Measurements from ENCODE around the gene VEPH1. TPM values are rescaled to one million over a fixed set of nuclear protein-coding genes. Genes with fewer than 3 reads are reported as not detected.

Gene VEPH1
- total RNA-seq, 1 experiment from 2014 or later: 35.1 TPM

DNA sequence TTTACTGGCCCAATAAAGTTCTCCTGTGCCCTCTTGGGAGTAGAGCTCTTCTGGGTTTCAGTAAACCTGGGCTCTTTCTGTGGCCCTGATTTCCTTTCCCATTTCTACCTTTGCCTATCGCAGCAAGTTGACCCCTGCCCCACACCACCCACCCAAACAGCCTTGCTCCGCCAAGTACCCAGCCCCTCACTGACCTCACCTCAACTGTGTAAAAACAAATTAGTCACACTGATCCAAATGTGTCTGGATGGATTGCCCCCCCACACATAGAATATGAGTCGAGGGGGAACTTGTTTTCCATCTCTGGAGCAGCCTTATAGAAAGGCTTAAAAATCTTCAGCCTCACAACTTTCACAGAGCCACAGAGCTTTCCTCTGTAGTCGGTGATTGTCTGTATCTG, 28.6 kb upstream of the VEPH1 start:
- intact Hi-C loops (cut with micrococcal nuclease; ENCODE audit: unreplicated experiment): loop anchor here (1.0 to 10.0 kb wide), 11 partner anchors 41 to 1001 kb away; no protein-coding TSS in a partner anchor
- DNase-seq: no peak
- H3K36me3 Mint-ChIP-seq (ENCODE audit: insufficient read depth, unreplicated experiment): no peaks in the 10 kb centered on the region
- H3K27me3 Mint-ChIP-seq (ENCODE audit: unreplicated experiment): no peaks in the 10 kb centered on the region
- BruUV-seq (replicated peaks): no TSS peak
- no peaks in the 10 kb centered on the region for H3K9me3 Mint-ChIP-seq (ENCODE audit: low read depth, unreplicated experiment)
- CTCF ChIA-PET: interaction anchor here (0.9 to 3.0 kb wide), 13 partner anchors 9 to 327 kb away, joined by 3 to 81 read pairs (median 7); partner anchors contain the start of gene VEPH1
- peaks cover 6% of the 10 kb centered on the region for H3K4me1 Mint-ChIP-seq (ENCODE audit: low read depth, unreplicated experiment)
- no peak overlapping the region for H3K4me3 Mint-ChIP-seq (ENCODE audit: low read depth, unreplicated experiment)
- no peak overlapping the region for H3K27ac Mint-ChIP-seq (ENCODE audit: unreplicated experiment)
- TF ChIP-seq, protein P1, sequence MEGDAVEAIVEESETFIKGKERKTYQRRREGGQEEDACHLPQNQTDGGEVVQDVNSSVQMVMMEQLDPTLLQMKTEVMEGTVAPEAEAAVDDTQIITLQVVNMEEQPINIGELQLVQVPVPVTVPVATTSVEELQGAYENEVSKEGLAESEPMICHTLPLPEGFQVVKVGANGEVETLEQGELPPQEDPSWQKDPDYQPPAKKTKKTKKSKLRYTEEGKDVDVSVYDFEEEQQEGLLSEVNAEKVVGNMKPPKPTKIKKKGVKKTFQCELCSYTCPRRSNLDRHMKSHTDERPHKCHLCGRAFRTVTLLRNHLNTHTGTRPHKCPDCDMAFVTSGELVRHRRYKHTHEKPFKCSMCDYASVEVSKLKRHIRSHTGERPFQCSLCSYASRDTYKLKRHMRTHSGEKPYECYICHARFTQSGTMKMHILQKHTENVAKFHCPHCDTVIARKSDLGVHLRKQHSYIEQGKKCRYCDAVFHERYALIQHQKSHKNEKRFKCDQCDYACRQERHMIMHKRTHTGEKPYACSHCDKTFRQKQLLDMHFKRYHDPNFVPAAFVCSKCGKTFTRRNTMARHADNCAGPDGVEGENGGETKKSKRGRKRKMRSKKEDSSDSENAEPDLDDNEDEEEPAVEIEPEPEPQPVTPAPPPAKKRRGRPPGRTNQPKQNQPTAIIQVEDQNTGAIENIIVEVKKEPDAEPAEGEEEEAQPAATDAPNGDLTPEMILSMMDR (IDR thresholded peaks at IDR 0.05; ENCODE audit: unreplicated experiment): no peak

DNA sequence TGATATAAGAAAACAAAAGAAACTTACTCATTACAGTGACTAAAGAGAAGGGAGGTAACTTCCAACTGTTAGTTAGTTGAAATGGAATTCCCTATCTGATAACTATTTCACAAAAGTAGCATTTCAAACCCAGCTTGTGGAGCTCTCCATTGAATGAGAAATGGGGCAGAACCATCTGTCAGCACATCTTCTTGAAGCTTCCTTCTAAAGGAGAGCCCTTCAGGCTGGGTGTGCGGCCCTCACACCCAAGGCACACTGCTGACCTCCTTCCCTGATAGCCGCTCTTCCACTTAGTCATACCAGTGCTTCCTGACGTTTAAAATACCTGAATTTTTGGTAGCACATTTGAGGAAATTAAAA, 28.1 kb upstream of the VEPH1 start:
- no TSS peak for BruUV-seq (replicated peaks)
- H3K4me1 Mint-ChIP-seq (ENCODE audit: low read depth, unreplicated experiment): peaks cover 7% of the 10 kb centered on the region
- no peaks in the 10 kb centered on the region for H3K9me3 Mint-ChIP-seq (ENCODE audit: low read depth, unreplicated experiment)
- H3K4me3 Mint-ChIP-seq (ENCODE audit: low read depth, unreplicated experiment): no peak overlapping the region
- no peak overlapping the region for H3K27ac Mint-ChIP-seq (ENCODE audit: unreplicated experiment)
- CTCF ChIA-PET: interaction anchor here (1.8 to 3.0 kb wide), 6 partner anchors 13 to 87 kb away, joined by 11 to 81 read pairs (median 21); partner anchors contain the start of gene VEPH1
- no peaks in the 10 kb centered on the region for H3K36me3 Mint-ChIP-seq (ENCODE audit: insufficient read depth, unreplicated experiment)
- intact Hi-C loops (cut with micrococcal nuclease; ENCODE audit: unreplicated experiment): loop anchor here (5.0 to 10.0 kb wide), 7 partner anchors 166 to 784 kb away; no protein-coding TSS in a partner anchor
- no peak for DNase-seq
- TF ChIP-seq, protein P1 (IDR thresholded peaks at IDR 0.05; ENCODE audit: unreplicated experiment): no peak
- H3K27me3 Mint-ChIP-seq (ENCODE audit: unreplicated experiment): no peaks in the 10 kb centered on the region

DNA sequence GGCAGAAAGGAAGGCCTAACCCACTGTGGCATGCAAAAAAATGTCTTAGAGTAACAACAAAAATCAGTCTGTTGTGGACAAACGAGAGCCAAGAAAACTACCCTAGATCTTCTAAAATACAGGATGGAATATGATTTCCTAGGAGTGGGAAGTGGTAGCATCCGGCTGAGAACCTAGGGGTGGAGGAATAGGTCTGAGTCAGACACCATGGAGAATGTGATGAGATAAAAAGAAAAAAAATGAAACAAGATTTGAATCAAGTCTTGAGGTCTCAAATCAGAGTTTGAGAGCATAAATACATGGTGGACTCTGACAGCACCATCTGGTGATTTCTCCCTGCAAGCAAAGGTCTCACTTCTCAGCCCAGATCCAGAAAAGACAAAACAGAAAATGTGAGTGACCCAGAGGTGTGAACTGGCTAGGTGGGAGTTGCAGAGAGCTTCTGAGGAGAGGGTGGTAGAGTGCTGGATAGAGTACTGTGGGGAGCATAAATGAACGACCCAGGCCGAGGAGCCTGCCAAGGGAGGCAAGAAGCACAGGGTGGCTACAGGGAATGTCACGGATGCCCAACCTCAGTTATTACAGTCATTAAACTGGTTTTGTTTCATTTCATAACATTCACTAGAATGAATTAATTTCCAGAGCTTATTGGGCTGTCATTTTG, 27.6 kb upstream of the VEPH1 start:
- no peak overlapping the region for H3K27ac Mint-ChIP-seq (ENCODE audit: unreplicated experiment)
- H3K4me1 Mint-ChIP-seq (ENCODE audit: low read depth, unreplicated experiment): peaks cover 7% of the 10 kb centered on the region
- CTCF ChIA-PET: interaction anchor here (2.9 to 3.0 kb wide), 2 partner anchors 13 to 43 kb away, joined by 27 to 81 read pairs; no protein-coding TSS in a partner anchor
- no peaks in the 10 kb centered on the region for H3K27me3 Mint-ChIP-seq (ENCODE audit: unreplicated experiment)
- BruUV-seq (replicated peaks): no TSS peak
- no peak for DNase-seq
- no peaks in the 10 kb centered on the region for H3K36me3 Mint-ChIP-seq (ENCODE audit: insufficient read depth, unreplicated experiment)
- intact Hi-C loops (cut with micrococcal nuclease; ENCODE audit: unreplicated experiment): loop anchor here (5.0 to 10.0 kb wide), 7 partner anchors 167 to 784 kb away; no protein-coding TSS in a partner anchor
- no peaks in the 10 kb centered on the region for H3K9me3 Mint-ChIP-seq (ENCODE audit: low read depth, unreplicated experiment)
- H3K4me3 Mint-ChIP-seq (ENCODE audit: low read depth, unreplicated experiment): no peak overlapping the region
- TF ChIP-seq, protein P1 (IDR thresholded peaks at IDR 0.05; ENCODE audit: unreplicated experiment): no peak

DNA sequence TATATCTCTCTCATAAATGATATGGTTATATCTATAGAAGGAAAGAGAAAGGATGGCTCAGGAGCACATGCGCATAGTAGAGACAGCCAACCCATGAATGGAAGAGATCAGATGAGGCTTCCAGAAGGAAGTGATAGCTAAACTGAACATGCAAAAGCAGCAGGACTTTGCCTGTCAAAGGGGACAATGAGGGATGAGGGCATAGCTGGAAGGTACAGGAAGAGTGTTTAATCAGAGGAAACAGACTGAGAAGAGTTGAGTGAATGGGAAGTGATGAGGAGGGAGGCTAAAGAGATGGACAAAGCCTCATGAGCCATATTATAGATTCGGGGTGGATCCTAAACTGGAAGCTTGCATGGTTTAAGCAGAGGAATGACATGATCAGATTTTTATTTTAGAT, 26.5 kb upstream of the VEPH1 start:
- BruUV-seq (replicated peaks): no TSS peak
- intact Hi-C loops (cut with micrococcal nuclease; ENCODE audit: unreplicated experiment): loop anchor here (5.0 to 10.0 kb wide), 7 partner anchors 168 to 785 kb away; no protein-coding TSS in a partner anchor

More for the DNA sequence above, 26.5 kb upstream of the VEPH1 start:
- DNase-seq: no peak
- no peaks in the 10 kb centered on the region for H3K36me3 Mint-ChIP-seq (ENCODE audit: insufficient read depth, unreplicated experiment)
- CTCF ChIA-PET: interaction anchor here (0.6 kb wide), 1 partner anchor 547 kb away, joined by 7 read pairs; no protein-coding TSS in a partner anchor
- no peaks in the 10 kb centered on the region for H3K27me3 Mint-ChIP-seq (ENCODE audit: unreplicated experiment)
- H3K27ac Mint-ChIP-seq (ENCODE audit: unreplicated experiment): no peak overlapping the region
- H3K4me3 Mint-ChIP-seq (ENCODE audit: low read depth, unreplicated experiment): no peak overlapping the region
- TF ChIP-seq, protein P1 (IDR thresholded peaks at IDR 0.05; ENCODE audit: unreplicated experiment): no peak
- H3K4me1 Mint-ChIP-seq (ENCODE audit: low read depth, unreplicated experiment): peaks cover 7% of the 10 kb centered on the region
- H3K9me3 Mint-ChIP-seq (ENCODE audit: low read depth, unreplicated experiment): no peaks in the 10 kb centered on the region
